Activated CD8-positive, alpha-beta T cell treated with anti-CD3 and anti-CD28 coated beads, Interleukin-2, amount 10 ng/mL, durations not matched to agents 7 days and 5 days (primary cell): ENCODE measurements around the gene HDAC4. TPM values are rescaled to one million over a fixed set of nuclear protein-coding genes. Genes with fewer than 3 reads are reported as not detected.

Experiments
- ATAC-seq: fragments of 150-1000 bp; cut with Tn5 transposase; one replicate; pipeline ENCODE4 v1.10.0; 2021; ENCODE audit warnings: moderate library complexity
- CTCF ChIA-PET: fragments of 350-600 bp; sonication (Branson Sonifier 250); formaldehyde crosslinking; loops from one replicate; lab custom pipeline; 2021; ENCODE audit warnings: antibody characterized with exemption; lab: Charles Lee
- POLR2A ChIA-PET: fragments of 350-600 bp; sonication (Branson Sonifier 250); formaldehyde crosslinking; loops from one replicate; lab custom pipeline; 2021; ENCODE audit warnings: antibody characterized with exemption; lab: Charles Lee
- DNase-seq: peaks from one replicate; pipeline ENCODE4 v3.0.0-alpha.2; 2020
- H3K27ac Mint-ChIP-seq: one replicate; pipeline ENCODE4 v1.8.0; 2021; ENCODE audit warnings: mild to moderate bottlenecking, mixed read lengths
- H3K27me3 Mint-ChIP-seq: one replicate; pipeline ENCODE4 v1.8.0; 2021; ENCODE audit warnings: low read depth, mixed read lengths
- H3K36me3 Mint-ChIP-seq: one replicate; pipeline ENCODE4 v1.8.0; 2021; ENCODE audit warnings: low read depth, mixed read lengths
- H3K4me1 Mint-ChIP-seq: one replicate; pipeline ENCODE4 v1.8.0; 2021; ENCODE audit warnings: low read depth, mixed read lengths
- H3K4me3 Mint-ChIP-seq: one replicate; pipeline ENCODE4 v1.8.0; 2021; ENCODE audit warnings: mild to moderate bottlenecking, mixed read lengths
- H3K9me3 Mint-ChIP-seq: one replicate; pipeline ENCODE4 v1.8.0; 2022; ENCODE audit warnings: mixed read lengths; ENCODE audit not compliant: insufficient read depth
- total RNA-seq, 2 experiments: library from RNA; stranded (reverse); gene quantifications; one replicate each; pipeline ENCODE4 v1.2.3, GENCODE V29; 2021

The HDAC4 gene
- total RNA-seq, 2 experiments from 2014 or later: 50.7 to 58.8 TPM

DNA sequence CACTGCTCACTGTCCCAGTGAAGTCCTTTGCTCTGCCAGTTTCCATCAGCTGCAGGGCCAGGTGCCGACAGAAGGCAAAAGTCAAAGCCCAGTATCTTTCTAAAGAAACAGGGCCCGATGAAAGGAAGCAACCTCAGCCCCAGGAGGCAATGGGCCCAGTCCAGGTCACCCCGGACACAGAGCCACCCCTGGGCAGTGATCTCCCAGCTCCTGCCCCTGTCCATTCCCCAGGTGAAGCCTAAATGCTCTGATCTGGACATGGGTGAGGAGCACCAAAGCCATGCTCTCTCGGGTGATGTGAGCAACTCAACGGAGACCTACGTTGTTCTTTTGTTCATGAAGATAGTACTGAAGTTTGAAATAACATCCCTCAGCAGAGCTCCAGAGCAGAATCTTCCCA, 61.6 kb downstream of the HDAC4 start:
- ATAC-seq (no peak), DNase-seq (no peak)
- ChIA-PET POLR2A (no interaction called here), CTCF (interaction anchor here (1.3 kb wide), 1 partner anchor 13 kb away, joined by 3 read pairs; no protein-coding TSS in a partner anchor)
- Mint-ChIP-seq H3K36me3 (peaks cover 16% of the 10 kb centered on the region), H3K4me1 (peaks cover 35% of the 10 kb centered on the region), H3K27ac (peak overlapping the region; percentile 37), H3K4me3 (peak overlapping the region; percentile 44), H3K27me3 (peaks cover 10% of the 10 kb centered on the region), H3K9me3 (no peaks in the 10 kb centered on the region)

DNA sequence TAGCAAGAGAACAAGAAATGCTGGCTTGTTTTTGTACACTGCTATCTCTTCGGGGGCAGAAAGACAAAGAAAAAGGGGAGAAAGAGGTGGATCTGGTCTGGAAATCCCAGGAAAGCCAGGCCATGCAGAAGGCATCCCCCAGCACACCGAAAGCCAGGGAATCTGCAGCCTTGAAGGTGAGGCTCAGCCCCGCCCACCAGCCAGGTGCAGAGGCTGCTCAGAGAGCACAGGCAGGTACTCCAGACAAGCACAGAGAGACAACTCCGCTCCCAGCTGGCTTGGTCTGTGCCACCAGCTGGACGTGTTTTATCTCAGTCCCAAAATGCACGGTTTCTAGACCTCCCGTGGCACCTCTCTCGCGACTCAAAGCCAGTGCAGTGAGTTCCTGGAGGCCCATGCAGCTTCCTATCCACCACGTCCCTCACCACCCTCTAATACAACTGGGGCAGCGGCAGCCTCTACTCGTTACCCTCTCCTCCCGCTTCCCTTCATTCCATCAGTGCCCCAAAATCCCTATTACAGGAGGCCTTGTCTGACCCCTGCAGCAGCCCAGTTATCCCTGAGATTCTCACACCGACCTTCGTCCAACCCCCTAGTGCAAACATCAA, 62.8 kb downstream of the HDAC4 start:
- Mint-ChIP-seq H3K4me3 (no peak overlapping the region), H3K4me1 (peaks cover 35% of the 10 kb centered on the region), H3K27me3 (peaks cover 10% of the 10 kb centered on the region), H3K36me3 (peaks cover 16% of the 10 kb centered on the region), H3K27ac (no peak overlapping the region), H3K9me3 (no peaks in the 10 kb centered on the region)
- ATAC-seq (no peak), DNase-seq (no peak)
- ChIA-PET CTCF (interaction anchor here (0.9 to 1.3 kb wide), 2 partner anchors 14 to 59 kb away, joined by 3 read pairs; no protein-coding TSS in a partner anchor), POLR2A (interaction anchor here (1.1 kb wide), 2 partner anchors 15 to 30 kb away, joined by 3 read pairs; no protein-coding TSS in a partner anchor)

DNA sequence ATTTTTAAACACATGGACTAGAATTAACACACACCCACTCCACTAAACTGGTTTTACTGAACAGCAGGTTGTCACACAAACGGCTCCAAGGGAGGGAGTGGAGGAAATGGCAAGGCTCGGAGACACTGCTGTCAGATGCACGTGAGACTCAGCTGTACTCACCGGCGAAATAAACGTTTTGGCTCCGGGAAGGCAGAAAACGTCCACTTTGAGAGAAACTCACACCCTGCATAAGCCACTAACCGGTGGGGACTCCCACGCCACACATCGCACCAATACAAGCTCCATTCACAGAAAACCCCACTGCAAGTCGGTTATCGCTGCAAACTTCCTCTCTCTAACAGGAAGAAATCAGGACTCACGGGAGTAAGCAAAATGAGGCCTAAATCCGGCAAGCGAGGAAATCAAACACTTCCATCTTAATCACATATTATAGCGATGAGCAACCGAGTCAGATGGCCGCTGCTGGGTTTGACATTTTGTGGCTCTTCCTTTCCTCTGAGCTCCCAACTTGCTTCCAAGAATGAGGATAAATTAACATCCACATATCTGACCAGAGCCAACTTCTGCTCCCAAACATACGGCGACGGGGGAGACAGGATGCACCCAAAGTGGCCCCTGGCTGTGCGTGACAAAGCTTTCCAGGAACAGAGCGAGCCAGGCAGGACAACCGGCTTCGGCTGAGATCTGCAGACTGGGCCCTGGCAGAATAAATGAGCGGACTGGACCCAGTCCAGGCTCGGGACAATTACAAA, 63.5 kb downstream of the HDAC4 start:
- peaks cover 35% of the 10 kb centered on the region for H3K4me1 Mint-ChIP-seq
- no peaks in the 10 kb centered on the region for H3K9me3 Mint-ChIP-seq
- DNase-seq: no peak
- H3K4me3 Mint-ChIP-seq: no peak overlapping the region
- CTCF ChIA-PET: no interaction called here
- peaks cover 16% of the 10 kb centered on the region for H3K36me3 Mint-ChIP-seq
- POLR2A ChIA-PET: interaction anchor here (1.1 kb wide), 2 partner anchors 14 to 29 kb away, joined by 3 read pairs; no protein-coding TSS in a partner anchor
- H3K27ac Mint-ChIP-seq: no peak overlapping the region
- H3K27me3 Mint-ChIP-seq: peaks cover 10% of the 10 kb centered on the region
- no peak for ATAC-seq

DNA sequence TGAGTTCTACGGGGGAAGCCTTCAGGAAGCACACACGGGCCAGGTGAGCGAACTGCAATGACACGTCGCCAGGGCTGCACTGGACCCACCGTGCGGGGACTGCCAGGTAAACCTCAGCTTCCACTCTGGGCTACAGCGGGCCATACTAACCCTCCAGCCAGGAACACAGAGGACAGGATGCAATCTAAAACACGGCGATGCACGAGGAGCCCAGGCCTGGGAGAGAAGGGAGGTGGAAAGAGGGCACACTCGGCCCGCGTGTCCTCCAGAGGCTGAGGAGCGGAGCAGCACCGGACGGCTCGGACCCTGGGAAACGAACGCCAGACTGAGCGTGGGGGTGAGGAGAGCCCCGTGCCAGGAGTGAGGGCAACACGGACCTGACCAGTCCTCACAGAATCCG, 69.3 kb downstream of the HDAC4 start:
- DNase-seq: no peak
- ATAC-seq: no peak
- Mint-ChIP-seq H3K4me1 (peaks cover 54% of the 10 kb centered on the region), H3K27me3 (no peaks in the 10 kb centered on the region), H3K36me3 (peaks cover 5% of the 10 kb centered on the region), H3K9me3 (no peaks in the 10 kb centered on the region), H3K27ac (no peak overlapping the region), H3K4me3 (no peak overlapping the region)
- ChIA-PET CTCF (interaction anchor here (0.8 to 1.2 kb wide), 2 partner anchors 20 to 39 kb away, joined by 3 read pairs; no protein-coding TSS in a partner anchor), POLR2A (interaction anchor here (1.2 to 1.3 kb wide), 2 partner anchors 9 to 14 kb away, joined by 3 to 4 read pairs; no protein-coding TSS in a partner anchor)

DNA sequence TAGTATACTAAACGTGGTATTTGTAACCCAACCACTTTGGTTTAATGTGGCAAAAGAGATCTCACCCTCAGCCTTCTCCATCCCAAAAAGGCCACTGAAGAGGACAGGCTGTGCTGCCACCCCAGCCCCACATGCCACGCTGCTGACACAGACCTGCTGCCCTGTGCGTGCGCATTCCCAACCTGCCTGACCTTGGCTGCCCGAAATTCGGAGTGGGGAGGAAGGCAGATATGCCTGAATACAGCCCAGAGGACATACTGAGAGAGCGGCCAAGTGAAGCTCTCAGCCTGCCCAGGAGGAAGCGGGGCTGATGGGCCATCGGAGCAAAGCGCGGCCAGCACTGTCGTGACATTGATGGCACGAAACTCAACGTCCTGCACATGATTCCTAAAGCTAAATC, 70.0 kb downstream of the HDAC4 start:
- no peak overlapping the region for H3K4me3 Mint-ChIP-seq
- peaks cover 7% of the 10 kb centered on the region for H3K36me3 Mint-ChIP-seq
- DNase-seq (no peak), ATAC-seq (no peak)
- ChIA-PET CTCF (interaction anchor here (1.2 kb wide), 1 partner anchor 21 kb away, joined by 3 read pairs; no protein-coding TSS in a partner anchor), POLR2A (interaction anchor here (1.2 to 1.3 kb wide), 2 partner anchors 9 to 13 kb away, joined by 3 to 4 read pairs; no protein-coding TSS in a partner anchor)
- no peaks in the 10 kb centered on the region for H3K9me3 Mint-ChIP-seq
- H3K27ac Mint-ChIP-seq: peak overlapping the region; percentile 30
- no peaks in the 10 kb centered on the region for H3K27me3 Mint-ChIP-seq
- peaks cover 61% of the 10 kb centered on the region for H3K4me1 Mint-ChIP-seq

DNA sequence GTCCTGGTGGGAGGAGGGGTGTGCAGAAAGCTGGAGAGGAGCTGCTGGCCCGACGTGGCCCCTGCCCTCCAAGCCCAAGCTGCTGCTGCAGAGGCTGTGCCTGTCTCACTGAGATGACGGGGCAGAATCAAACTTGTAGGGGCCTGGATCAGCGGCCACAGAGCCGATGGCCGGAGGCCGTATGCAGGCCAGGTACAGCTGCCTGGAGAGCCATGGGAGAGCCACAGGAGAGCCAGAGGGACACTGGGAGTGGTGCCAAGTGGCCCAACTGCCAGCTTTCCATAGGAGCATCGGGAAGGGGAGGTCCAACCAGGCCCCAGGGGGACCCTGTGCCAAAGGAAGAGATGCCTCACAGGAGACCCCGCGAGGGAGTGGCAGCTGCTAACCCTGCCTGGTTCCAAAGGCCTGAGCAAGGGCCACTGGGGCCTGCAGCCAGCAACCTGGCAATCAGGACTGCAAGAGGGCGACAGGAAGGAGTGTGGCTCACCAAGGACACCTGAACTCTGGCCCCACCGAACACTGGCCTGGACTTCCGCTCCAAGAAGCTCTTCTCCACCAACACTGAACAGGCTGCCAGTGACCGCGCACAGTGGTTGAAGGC, 70.7 kb downstream of the HDAC4 start:
- H3K27ac Mint-ChIP-seq: no peak overlapping the region
- no peaks in the 10 kb centered on the region for H3K9me3 Mint-ChIP-seq
- no peak overlapping the region for H3K4me3 Mint-ChIP-seq
- CTCF ChIA-PET: interaction anchor here (1.2 kb wide), 1 partner anchor 22 kb away, joined by 3 read pairs; no protein-coding TSS in a partner anchor
- POLR2A ChIA-PET: no interaction called here
- H3K4me1 Mint-ChIP-seq: peaks cover 66% of the 10 kb centered on the region
- H3K36me3 Mint-ChIP-seq: peaks cover 8% of the 10 kb centered on the region
- DNase-seq: no peak
- no peaks in the 10 kb centered on the region for H3K27me3 Mint-ChIP-seq
- ATAC-seq: no peak

DNA sequence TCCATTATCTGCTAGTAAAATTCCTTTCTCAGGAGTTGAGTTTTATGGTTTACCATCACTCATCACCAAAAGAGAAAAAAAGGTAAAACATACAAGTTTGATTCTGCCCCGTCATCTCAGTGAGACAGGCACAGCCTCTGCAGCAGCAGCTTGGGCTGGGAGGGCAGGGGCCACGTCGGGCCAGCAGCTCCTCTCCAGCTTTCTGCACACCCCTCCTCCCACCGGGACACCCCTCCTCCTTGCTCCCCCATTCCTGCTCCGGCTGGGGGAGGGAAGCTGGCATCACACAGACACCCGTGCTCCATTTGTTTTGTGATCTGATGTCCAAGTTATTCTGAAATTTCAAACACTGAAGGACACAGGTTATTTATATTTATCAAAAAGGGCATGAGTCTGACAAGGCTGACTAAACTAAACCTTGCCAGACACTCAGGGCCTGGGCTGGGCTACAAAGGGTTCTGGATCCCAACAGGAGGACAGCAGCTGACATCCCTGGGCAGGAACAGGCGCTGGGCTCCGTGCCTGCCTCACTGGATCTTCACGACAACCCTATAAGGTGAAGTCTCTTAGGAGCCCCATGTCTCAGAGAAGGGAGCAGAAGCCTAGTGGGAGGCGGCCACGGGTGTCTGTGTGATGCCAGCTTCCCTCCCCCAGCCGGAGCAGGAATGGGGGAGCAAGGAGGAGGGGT, 71.4 kb downstream of the HDAC4 start:
- ChIA-PET CTCF (no interaction called here), POLR2A (no interaction called here)
- peaks cover 9% of the 10 kb centered on the region for H3K36me3 Mint-ChIP-seq
- H3K27ac Mint-ChIP-seq: no peak overlapping the region
- peaks cover 72% of the 10 kb centered on the region for H3K4me1 Mint-ChIP-seq
- H3K27me3 Mint-ChIP-seq: no peaks in the 10 kb centered on the region
- ATAC-seq: no peak
- H3K4me3 Mint-ChIP-seq: no peak overlapping the region
- no peaks in the 10 kb centered on the region for H3K9me3 Mint-ChIP-seq
- DNase-seq: no peak

DNA sequence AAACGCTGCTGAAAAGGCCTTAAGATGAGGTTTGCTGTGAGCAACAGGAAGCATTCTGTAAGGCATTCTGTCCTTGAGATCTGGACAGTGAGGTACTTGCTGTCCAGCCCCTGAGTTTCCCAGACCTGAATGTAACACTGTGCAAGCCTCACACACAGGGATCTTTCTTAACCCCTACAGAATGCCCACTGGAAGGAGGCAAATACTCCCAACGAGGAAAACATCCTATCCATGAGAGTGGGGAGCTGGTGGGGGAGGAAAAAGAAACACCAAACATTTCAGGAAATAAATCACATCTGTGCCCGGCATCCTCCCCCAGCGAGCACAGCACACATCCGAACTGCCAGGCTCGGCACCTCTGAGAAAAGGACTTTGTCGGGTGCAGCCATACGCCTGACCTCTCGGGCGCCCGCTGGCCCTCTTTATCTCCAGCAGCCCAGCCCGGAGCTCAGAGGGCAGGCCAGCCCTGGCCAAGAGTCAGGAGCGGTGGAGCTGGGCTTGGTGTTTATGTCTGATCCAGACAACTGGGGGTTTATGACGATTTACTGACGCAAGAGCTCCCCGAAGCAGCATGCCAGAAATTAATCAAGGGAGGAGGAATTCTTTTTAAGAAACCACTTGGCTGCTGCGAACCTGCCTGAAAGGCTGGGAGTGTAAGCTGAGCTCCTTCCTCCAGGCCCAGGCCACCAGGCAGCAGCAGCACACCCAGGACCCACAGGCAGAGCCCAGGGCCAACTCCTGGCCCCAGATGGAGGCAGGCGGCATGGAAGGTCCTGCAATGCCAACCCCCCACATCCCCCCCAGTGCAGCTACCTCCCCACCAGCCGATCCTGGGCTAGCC, 72.2 kb downstream of the HDAC4 start:
- Mint-ChIP-seq H3K27ac (peak overlapping the region; percentile 89), H3K9me3 (no peaks in the 10 kb centered on the region), H3K36me3 (peaks cover 13% of the 10 kb centered on the region), H3K4me1 (peaks cover 81% of the 10 kb centered on the region), H3K4me3 (no peak overlapping the region), H3K27me3 (no peaks in the 10 kb centered on the region)
- DNase-seq: no peak
- CTCF ChIA-PET: interaction anchor here (0.5 to 1.9 kb wide), 4 partner anchors 33 to 61 kb away, joined by 3 to 7 read pairs (median 4); no protein-coding TSS in a partner anchor
- no peak for ATAC-seq
- POLR2A ChIA-PET: no interaction called here

DNA sequence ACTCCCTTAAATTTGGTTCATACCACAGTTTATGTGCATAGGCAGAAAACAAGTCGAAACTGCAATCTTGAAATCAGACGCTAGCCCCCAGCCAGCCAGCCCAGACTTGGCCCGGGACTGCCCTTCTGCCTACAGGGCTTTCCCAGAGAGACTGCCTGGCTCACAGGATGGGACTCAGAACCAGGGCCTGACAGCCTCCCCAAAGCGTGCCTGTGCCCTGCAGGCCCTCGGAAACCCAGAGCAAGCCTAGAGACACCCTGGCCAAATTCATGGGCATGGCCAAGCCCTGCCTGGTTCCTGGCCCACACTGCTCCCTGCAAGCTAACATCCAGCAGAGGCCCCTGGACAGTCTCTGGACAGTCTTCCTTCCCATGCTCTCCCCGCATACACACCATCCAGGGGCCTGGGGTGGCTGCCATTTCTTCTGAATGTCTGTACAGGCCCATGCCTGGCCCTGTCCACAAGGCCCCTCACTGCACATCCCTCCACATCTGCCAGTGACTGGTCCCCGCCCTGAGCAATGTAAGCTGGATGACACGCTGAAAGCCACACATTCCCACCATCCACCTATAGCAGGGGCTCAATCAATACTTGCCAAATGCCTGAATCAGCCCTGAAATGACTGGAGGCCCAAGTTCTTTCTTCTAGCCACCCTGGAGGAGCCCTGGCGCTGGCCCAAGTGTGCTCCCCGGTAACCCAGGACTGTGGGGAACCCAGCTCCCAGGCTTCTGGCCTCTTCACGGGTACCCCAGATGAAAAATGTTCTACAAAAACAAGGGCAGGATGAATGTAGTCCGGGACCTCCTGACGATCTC, 73.1 kb downstream of the HDAC4 start:
- Mint-ChIP-seq H3K4me3 (peak overlapping the region; percentile 48), H3K4me1 (peaks cover 89% of the 10 kb centered on the region), H3K27ac (peak overlapping the region; percentile 89), H3K9me3 (no peaks in the 10 kb centered on the region), H3K27me3 (no peaks in the 10 kb centered on the region), H3K36me3 (peaks cover 20% of the 10 kb centered on the region)
- no peak for ATAC-seq
- ChIA-PET CTCF (interaction anchor here (0.5 to 1.9 kb wide), 6 partner anchors 24 to 60 kb away, joined by 3 to 7 read pairs (median 5); no protein-coding TSS in a partner anchor), POLR2A (interaction anchor here (0.8 to 1.0 kb wide), 4 partner anchors 30 to 60 kb away, joined by 3 to 5 read pairs (median 4); no protein-coding TSS in a partner anchor)
- no peak for DNase-seq
